ENCODE data around the gene CYGB. TPM values are rescaled to one million over a fixed set of nuclear protein-coding genes. Genes with fewer than 3 reads are reported as not detected.

The CYGB gene
- polyA plus RNA-seq, 1 donor (not counting 4 experiments of a cell fraction or from before 2014, with no cell fraction given), result 10.3 TPM

GRCh38 chr17:76513306-76513692 is 24.2 kb downstream of the CYGB start:
- Histone ChIP-seq H3K27ac (ENCODE audit: control insufficient read depth, insufficient read depth, low read length) (no peak overlapping the region), H3K4me3 (ENCODE audit: control insufficient read depth in 2 of 3, extremely low read depth in 1 of 3, insufficient read depth in 2 of 3, low read depth in 1 of 3, low read length in 3 of 3) (no peak overlapping the region), H3K36me3 (ENCODE audit: control insufficient read depth in 2 of 2, extremely low read depth in 1 of 2, insufficient read depth in 2 of 2, low read length in 2 of 2) (no peaks in the 10 kb centered on the region), H3K79me2 (ENCODE audit: control insufficient read depth, insufficient read depth, low read length) (no peaks in the 10 kb centered on the region), H3K9ac (ENCODE audit: control insufficient read depth, extremely low read depth, insufficient read depth, low read length) (no peak overlapping the region), H3K9me1 (ENCODE audit: control insufficient read depth, extremely low read depth, insufficient read depth, low read length) (no peaks in the 10 kb centered on the region), H3K9me3 (ENCODE audit: control insufficient read depth, low read depth, low read length) (no peaks in the 10 kb centered on the region), H4K20me1 (ENCODE audit: control insufficient read depth, extremely low read depth, insufficient read depth, low read length) (no peaks in the 10 kb centered on the region), H2AFZ (ENCODE audit: control insufficient read depth, low read length) (no peak overlapping the region), H3K4me2 (ENCODE audit: control insufficient read depth, extremely low read depth, insufficient read depth, low read depth, low read length) (no peak overlapping the region), H3K4me1 (ENCODE audit: control insufficient read depth, extremely low read depth, insufficient read depth, low read length) (peaks cover 7% of the 10 kb centered on the region), H3K27me3 (ENCODE audit: control insufficient read depth, extremely low read depth, insufficient read depth, low read length) (peaks cover 14% of the 10 kb centered on the region)
- DNase-seq (ENCODE audit: low read depth, low spot score), result no peak
- dilution Hi-C loops (cut with MboI; ENCODE audit: extremely low pct_ligation_motif_present, low sequenced_read_pairs), result no loop called here
- TF ChIP-seq, protein P1, sequence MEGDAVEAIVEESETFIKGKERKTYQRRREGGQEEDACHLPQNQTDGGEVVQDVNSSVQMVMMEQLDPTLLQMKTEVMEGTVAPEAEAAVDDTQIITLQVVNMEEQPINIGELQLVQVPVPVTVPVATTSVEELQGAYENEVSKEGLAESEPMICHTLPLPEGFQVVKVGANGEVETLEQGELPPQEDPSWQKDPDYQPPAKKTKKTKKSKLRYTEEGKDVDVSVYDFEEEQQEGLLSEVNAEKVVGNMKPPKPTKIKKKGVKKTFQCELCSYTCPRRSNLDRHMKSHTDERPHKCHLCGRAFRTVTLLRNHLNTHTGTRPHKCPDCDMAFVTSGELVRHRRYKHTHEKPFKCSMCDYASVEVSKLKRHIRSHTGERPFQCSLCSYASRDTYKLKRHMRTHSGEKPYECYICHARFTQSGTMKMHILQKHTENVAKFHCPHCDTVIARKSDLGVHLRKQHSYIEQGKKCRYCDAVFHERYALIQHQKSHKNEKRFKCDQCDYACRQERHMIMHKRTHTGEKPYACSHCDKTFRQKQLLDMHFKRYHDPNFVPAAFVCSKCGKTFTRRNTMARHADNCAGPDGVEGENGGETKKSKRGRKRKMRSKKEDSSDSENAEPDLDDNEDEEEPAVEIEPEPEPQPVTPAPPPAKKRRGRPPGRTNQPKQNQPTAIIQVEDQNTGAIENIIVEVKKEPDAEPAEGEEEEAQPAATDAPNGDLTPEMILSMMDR (optimal IDR thresholded peaks at IDR 0.05 in 1 of 3, IDR thresholded peaks at IDR 0.05 in 1 of 3, conservative IDR thresholded peaks at IDR 0.05 in 1 of 3; ENCODE audit: extremely low read depth in 1 of 3, insufficient read depth in 2 of 3, low read length in 3 of 3), result no peak
- TF ChIP-seq EZH2 (IDR thresholded peaks at IDR 0.05; ENCODE audit: low read length), result no peak
- no peak for FAIRE-seq

- peaks cover 7% of the 10 kb centered on the region for H3K4me1 ChIP-seq (ENCODE audit: control insufficient read depth, extremely low read depth, insufficient read depth, low read length)
- no peaks in the 10 kb centered on the region for H3K79me2 ChIP-seq (ENCODE audit: control insufficient read depth, insufficient read depth, low read length)
- H3K36me3 ChIP-seq (ENCODE audit: control insufficient read depth in 2 of 2, extremely low read depth in 1 of 2, insufficient read depth in 2 of 2, low read length in 2 of 2), result no peaks in the 10 kb centered on the region
- no peaks in the 10 kb centered on the region for H3K9me1 ChIP-seq (ENCODE audit: control insufficient read depth, extremely low read depth, insufficient read depth, low read length)
- no peak for TF ChIP-seq EZH2 (IDR thresholded peaks at IDR 0.05; ENCODE audit: low read length)
- FAIRE-seq, result no peak
- no peak for DNase-seq (ENCODE audit: low read depth, low spot score)
- H2AFZ ChIP-seq (ENCODE audit: control insufficient read depth, low read length), result no peak overlapping the region
- H3K27ac ChIP-seq (ENCODE audit: control insufficient read depth, insufficient read depth, low read length), result no peak overlapping the region
- H3K27me3 ChIP-seq (ENCODE audit: control insufficient read depth, extremely low read depth, insufficient read depth, low read length), result peaks cover 18% of the 10 kb centered on the region
- no peak overlapping the region for H3K4me2 ChIP-seq (ENCODE audit: control insufficient read depth, extremely low read depth, insufficient read depth, low read depth, low read length)
- H3K9me3 ChIP-seq (ENCODE audit: control insufficient read depth, low read depth, low read length), result no peaks in the 10 kb centered on the region
- H3K4me3 ChIP-seq (ENCODE audit: control insufficient read depth in 2 of 3, extremely low read depth in 1 of 3, insufficient read depth in 2 of 3, low read depth in 1 of 3, low read length in 3 of 3), result no peak overlapping the region
- H3K9ac ChIP-seq (ENCODE audit: control insufficient read depth, extremely low read depth, insufficient read depth, low read length), result no peak overlapping the region
- dilution Hi-C loops (cut with MboI; ENCODE audit: extremely low pct_ligation_motif_present, low sequenced_read_pairs), result no loop called here
- no peaks in the 10 kb centered on the region for H4K20me1 ChIP-seq (ENCODE audit: control insufficient read depth, extremely low read depth, insufficient read depth, low read length)
Observed at GRCh38 chr17:76512366-76513305, 24.9 kb downstream of the CYGB start.
